Right renal pelvis (tissue), 4 donors: ENCODE results near the gene MICAL3. TPM values are rescaled to one million over a fixed set of nuclear protein-coding genes. Genes with fewer than 3 reads are reported as not detected.
"Not testable (repeated sequence)": the region's sequence is repeated elsewhere in the genome, so short reads cannot be mapped to it uniquely, and the experiment has no call there.

Experiments
- DNase-seq, 4 donors: peaks; one replicate each; pipeline ENCODE4 v3.0.0-alpha.2; 2013; ENCODE audit warnings: low read depth in 4 of 4, low spot score in 3 of 4, missing footprints in 1 of 4
- polyA plus RNA-seq, 4 donors: library from polyadenylated mRNA; unstranded; fragments of 120-200 nt; gene quantifications; one replicate each; pipeline ENCODE4 v1.2.1, GENCODE V29; 2013; ENCODE audit not compliant: insufficient read length in 4 of 4

The MICAL3 gene
- polyA plus RNA-seq = 10 to 100 TPM; 25.6 to 31.5 (median 27.7) TPM

- peak in 1 of 4 donors; percentile 51 for DNase-seq
Observed at GRCh38 chr22:18024276-18024939, at the start of gene MICAL3. TSS of gene MICAL3 (minus strand) at chr22:18024561. CDS start at chr22:17906812, 117,749 bp downstream.

GRCh38 chr22:18073927-18074326 lies 49.6 kb upstream of the MICAL3 start:
- DNase-seq = not testable (repeated sequence)

- DNase-seq = no peak
Observed at GRCh38 chr22:18073467-18073866, 49.1 kb upstream of the MICAL3 start.

- DNase-seq = no peak
Observed at GRCh38 chr22:18071968-18072310, 47.6 kb upstream of the MICAL3 start.

GRCh38 chr22:18071307-18071967 lies 47.1 kb upstream of the MICAL3 start:
- DNase-seq = not testable (repeated sequence)

GRCh38 chr22:18070556-18071306 lies 46.4 kb upstream of the MICAL3 start:
- no peak for DNase-seq

- DNase-seq = no peak
Observed at GRCh38 chr22:18070041-18070440, 45.7 kb upstream of the MICAL3 start.

- no peak for DNase-seq
Observed at GRCh38 chr22:18069041-18069440, 44.7 kb upstream of the MICAL3 start.

GRCh38 chr22:18068381-18068988 lies 44.1 kb upstream of the MICAL3 start:
- DNase-seq = no peak

GRCh38 chr22:18067548-18068341 lies 43.4 kb upstream of the MICAL3 start:
- no peak for DNase-seq

GRCh38 chr22:18067121-18067520 lies 42.8 kb upstream of the MICAL3 start:
- DNase-seq = no peak

GRCh38 chr22:18066181-18066859 lies 42.0 kb upstream of the MICAL3 start:
- DNase-seq = no peak

GRCh38 chr22:18065256-18065655 lies 40.9 kb upstream of the MICAL3 start:
- no peak for DNase-seq

GRCh38 chr22:18064636-18065035 lies 40.3 kb upstream of the MICAL3 start:
- no peak for DNase-seq

GRCh38 chr22:18063715-18064114 lies 39.4 kb upstream of the MICAL3 start:
- not testable (repeated sequence) for DNase-seq

GRCh38 chr22:18063306-18063705 lies 38.9 kb upstream of the MICAL3 start:
- no peak for DNase-seq

GRCh38 chr22:18062421-18062820 lies 38.1 kb upstream of the MICAL3 start:
- DNase-seq = no peak

GRCh38 chr22:18060646-18061620 lies 36.6 kb upstream of the MICAL3 start:
- DNase-seq = peak in 1 of 4 donors; percentile 58

GRCh38 chr22:18059991-18060390 lies 35.6 kb upstream of the MICAL3 start:
- no peak for DNase-seq
